GM18502 (cell line): Measurements from ENCODE around the gene SMARCA2.

Experiments used
- ATAC-seq: cut with Tn5 transposase; IDR thresholded peaks from one replicate; pipeline ENCODE4 v1.9.1; 2021; ENCODE audit warnings: mild to moderate bottlenecking; ENCODE audit not compliant: unreplicated experiment, poor library complexity

SMARCA2 gene

GRCh38 chr9:2015581-2016407 is 647 bp downstream of the SMARCA2 start:
- ATAC-seq, result peak; percentile 1

- no peak for ATAC-seq
Observed at GRCh38 chr9:2016408-2017330, 1.5 kb downstream of the SMARCA2 start.

- peak; percentile 31 for ATAC-seq
Observed at GRCh38 chr9:2017331-2018161, 2.4 kb downstream of the SMARCA2 start.

GRCh38 chr9:2018162-2018643 is 3.1 kb downstream of the SMARCA2 start:
- no peak for ATAC-seq

- ATAC-seq, result no peak
Observed at GRCh38 chr9:2018764-2019558, 3.8 kb downstream of the SMARCA2 start.

GRCh38 chr9:2019723-2020122 is 4.6 kb downstream of the SMARCA2 start:
- no peak for ATAC-seq

- no peak for ATAC-seq
Observed at GRCh38 chr9:2021731-2022130, 6.6 kb downstream of the SMARCA2 start.

- no peak for ATAC-seq
Observed at GRCh38 chr9:2022560-2022959, 7.4 kb downstream of the SMARCA2 start.

- no peak for ATAC-seq
Observed at GRCh38 chr9:2023042-2023441, 7.9 kb downstream of the SMARCA2 start.

- ATAC-seq, result peak; percentile 39
Observed at GRCh38 chr9:2023532-2023931, 8.4 kb downstream of the SMARCA2 start.

GRCh38 chr9:2024888-2025782 is 10.0 kb downstream of the SMARCA2 start:
- no peak for ATAC-seq

- ATAC-seq, result no peak
Observed at GRCh38 chr9:2026220-2026997, 11.3 kb downstream of the SMARCA2 start.

- ATAC-seq, result no peak
Observed at GRCh38 chr9:2027543-2028160, 12.5 kb downstream of the SMARCA2 start.

- no peak for ATAC-seq
Observed at GRCh38 chr9:2028888-2029287, 13.7 kb downstream of the SMARCA2 start.

- no peak for ATAC-seq
Observed at GRCh38 chr9:2029666-2030170, 14.6 kb downstream of the SMARCA2 start.

- ATAC-seq, result no peak
Observed at GRCh38 chr9:2032234-2032633, 17.1 kb downstream of the SMARCA2 start.

- no peak for ATAC-seq
Observed at GRCh38 chr9:2036844-2037243, 21.7 kb downstream of the SMARCA2 start.
